K562 (cell line): ENCODE results near the gene TRANK1. TPM values are rescaled to one million over a fixed set of nuclear protein-coding genes. Genes with fewer than 3 reads are reported as not detected.
A peak's percentile ranks its signal among the peaks of the same experiment; 100 is the strongest.

Experiments
- BRF1 ChIP-seq: IDR thresholded peaks from 3 replicates; pipeline ENCODE4 v1.6.1; 2011; ENCODE audit warnings: borderline replicate concordance, mild to moderate bottlenecking; ENCODE audit not compliant: insufficient read length; ENCODE audit errors: extremely low read depth
- CAMTA2 ChIP-seq: fragments of 250-450 bp; sonication (Bioruptor Pico); conservative IDR thresholded peaks from 2 replicates; pipeline ENCODE4 v1.5.1; 2022
- CBFA2T3 ChIP-seq: fragments of 450-650 bp; IDR thresholded peaks from 2 replicates; pipeline ENCODE4 v1.6.1; 2017
- CEBPG ChIP-seq, 3 experiments: fragments of 200-800 bp in 1 of 3; sonication (Bioruptor generic) in 1 of 3; sonication (generic) in 1 of 3; formaldehyde crosslinking in 1 of 3; IDR thresholded peaks in 2 of 3; conservative IDR thresholded peaks in 1 of 3; 2 replicates each; pipeline versions ENCODE4 v1.6.1 to v1.8.0; 2016 to 2022; ENCODE audit warnings: missing compliant biosample characterization in 2 of 3, missing genetic modification characterization in 2 of 3, mild to moderate bottlenecking in 1 of 3, missing genetic modification reagents in 1 of 3
- CHD1 ChIP-seq: fragments of 200-600 bp; sonication (generic); IDR thresholded peaks from one replicate; pipeline ENCODE4 v1.6.1; 2012; ENCODE audit warnings: mild to moderate bottlenecking, moderate library complexity, low read length, inconsistent platforms
- CREBBP ChIP-seq: IDR thresholded peaks from one replicate; pipeline ENCODE4 v1.6.1; 2012; ENCODE audit warnings: low read depth, mild to moderate bottlenecking, control low read depth, inconsistent platforms, low read length
- CXXC5 ChIP-seq: fragments of 250-450 bp; sonication (Bioruptor Pico); IDR thresholded peaks from 2 replicates; pipeline ENCODE4 v1.8.0; 2022; ENCODE audit warnings: inconsistent platforms, mild to moderate bottlenecking, moderate library complexity
- DPF2 ChIP-seq: fragments of 450-650 bp; IDR thresholded peaks from 2 replicates; pipeline ENCODE4 v1.6.1; 2016
- FOXM1 ChIP-seq, 2 experiments: fragments of 450-650 bp in 1 of 2; sonication (generic) in 1 of 2; formaldehyde crosslinking in 1 of 2; IDR thresholded peaks; 2 replicates each; pipeline versions ENCODE4 v1.6.1 to v1.9.0; 2017 to 2022; ENCODE audit warnings: low read depth in 2 of 2, mild to moderate bottlenecking in 2 of 2, missing genetic modification reagents in 1 of 2, moderate library complexity in 1 of 2
- HDAC3 ChIP-seq: fragments of 450-650 bp; IDR thresholded peaks from 2 replicates; pipeline ENCODE4 v1.6.1; 2018; ENCODE audit warnings: borderline replicate concordance, mild to moderate bottlenecking, moderate library complexity; ENCODE audit not compliant: partially characterized antibody
- KLF10 ChIP-seq: fragments of 250-450 bp; sonication (Bioruptor Pico); IDR thresholded peaks from 2 replicates; pipeline ENCODE4 v1.6.1; 2021; ENCODE audit warnings: matching md5 sums
- L3MBTL2 ChIP-seq: fragments of 450-650 bp; IDR thresholded peaks from 2 replicates; pipeline ENCODE4 v1.6.1; 2016; ENCODE audit warnings: mild to moderate bottlenecking, moderate library complexity
- MEF2D ChIP-seq: conservative IDR thresholded peaks from 2 replicates; pipeline ENCODE4 v1.6.1; 2016; ENCODE audit warnings: low read depth, missing genetic modification characterization, missing compliant biosample characterization
- PHB2 ChIP-seq: fragments of 450-650 bp; IDR thresholded peaks from 2 replicates; pipeline ENCODE4 v1.6.1; 2017; ENCODE audit warnings: low read depth
- PRMT5 ChIP-seq: sonication (generic); formaldehyde crosslinking; IDR thresholded peaks from 2 replicates; pipeline ENCODE4 v1.5.0; 2020; ENCODE audit warnings: missing genetic modification reagents
- SIX5 ChIP-seq, 2 experiments: IDR thresholded peaks; 2 replicates each; pipeline ENCODE4 v1.6.1; 2011; ENCODE audit warnings: low read length in 2 of 2, borderline replicate concordance in 1 of 2, low read depth in 1 of 2, mild to moderate bottlenecking in 1 of 2, moderate library complexity in 1 of 2; ENCODE audit not compliant: insufficient read depth in 1 of 2
- TCF7 ChIP-seq: sonication (generic); IDR thresholded peaks from 2 replicates; pipeline ENCODE4 v1.6.1; 2016; ENCODE audit warnings: antibody characterized with exemption, borderline replicate concordance
- ZBTB17 ChIP-seq: fragments of 450-650 bp; formaldehyde crosslinking; IDR thresholded peaks from 2 replicates; pipeline ENCODE4 v1.4.0; 2020; ENCODE audit warnings: mild to moderate bottlenecking
- ZNF140 ChIP-seq: fragments of 250-450 bp; sonication (Bioruptor Pico); IDR thresholded peaks from 2 replicates; pipeline ENCODE4 v1.8.0; 2021; ENCODE audit warnings: moderate library complexity, mild to moderate bottlenecking, inconsistent platforms
- ZNF347 ChIP-seq: fragments of 450-650 bp; formaldehyde crosslinking; IDR thresholded peaks from 2 replicates; pipeline ENCODE4 v1.4.0; 2020; ENCODE audit warnings: low read depth, mild to moderate bottlenecking, moderate library complexity
- polyA plus RNA-seq, 8 experiments: library from polyadenylated mRNA; depleted of rRNA in 4 of 8; stranded (reverse) in 5 of 8; unstranded in 3 of 8; fragments of >200 nt; fragmentation: Nextera tagmentation in 2 of 8; fragmentation: Illumina TruSeq in 1 of 8; extraction: Ambion mirVana in 2 of 8; extraction: Trizol in 1 of 8; gene quantifications; 2 replicates each; pipeline versions ENCODE4 v1.2.1 to v1.2.3, GENCODE V29; 2011 to 2014; ENCODE audit warnings: inconsistent platforms in 1 of 8, missing spikeins in 1 of 8
- total RNA-seq, 7 experiments: library from RNA; depleted of rRNA in 6 of 7; stranded (reverse); fragments of >200 nt in 6 of 7; fragmentation: Illumina TruSeq in 2 of 7; extraction: Trizol in 2 of 7; gene quantifications; 2 replicates each; pipeline versions ENCODE4 v1.2.1 to v1.2.3, GENCODE V29; 2011 to 2021; ENCODE audit warnings: low replicate concordance in 1 of 7
- TF ChIP-seq, protein P1 (sequence below), 2 experiments: fragments of 450-650 bp in 1 of 2; sonication (generic) in 1 of 2; formaldehyde crosslinking in 1 of 2; IDR thresholded peaks in 1 of 2; conservative IDR thresholded peaks in 1 of 2; 2 replicates each; pipeline versions ENCODE4 v1.6.1 to v1.8.1; 2016 to 2023; ENCODE audit warnings: mild to moderate bottlenecking in 2 of 2, moderate library complexity in 2 of 2, inconsistent platforms in 1 of 2, missing genetic modification reagents in 1 of 2
- TF ChIP-seq, protein P2 (sequence below): fragments of 250-450 bp; sonication (Bioruptor Pico); IDR thresholded peaks from 2 replicates; pipeline ENCODE4 v1.4.0; 2020; ENCODE audit warnings: borderline replicate concordance
- TF ChIP-seq, protein P3 (sequence below): fragments of 450-650 bp; formaldehyde crosslinking; IDR thresholded peaks from 2 replicates; pipeline ENCODE4 v1.4.0; 2022; ENCODE audit warnings: missing genetic modification characterization

The TRANK1 gene
- total and polyA plus RNA-seq, 9 of the 15 experiments (the other 6 are each of a cell fraction or from before 2014, with no cell fraction given), result 0.41 to 5.3 (median 2.1) TPM

DNA sequence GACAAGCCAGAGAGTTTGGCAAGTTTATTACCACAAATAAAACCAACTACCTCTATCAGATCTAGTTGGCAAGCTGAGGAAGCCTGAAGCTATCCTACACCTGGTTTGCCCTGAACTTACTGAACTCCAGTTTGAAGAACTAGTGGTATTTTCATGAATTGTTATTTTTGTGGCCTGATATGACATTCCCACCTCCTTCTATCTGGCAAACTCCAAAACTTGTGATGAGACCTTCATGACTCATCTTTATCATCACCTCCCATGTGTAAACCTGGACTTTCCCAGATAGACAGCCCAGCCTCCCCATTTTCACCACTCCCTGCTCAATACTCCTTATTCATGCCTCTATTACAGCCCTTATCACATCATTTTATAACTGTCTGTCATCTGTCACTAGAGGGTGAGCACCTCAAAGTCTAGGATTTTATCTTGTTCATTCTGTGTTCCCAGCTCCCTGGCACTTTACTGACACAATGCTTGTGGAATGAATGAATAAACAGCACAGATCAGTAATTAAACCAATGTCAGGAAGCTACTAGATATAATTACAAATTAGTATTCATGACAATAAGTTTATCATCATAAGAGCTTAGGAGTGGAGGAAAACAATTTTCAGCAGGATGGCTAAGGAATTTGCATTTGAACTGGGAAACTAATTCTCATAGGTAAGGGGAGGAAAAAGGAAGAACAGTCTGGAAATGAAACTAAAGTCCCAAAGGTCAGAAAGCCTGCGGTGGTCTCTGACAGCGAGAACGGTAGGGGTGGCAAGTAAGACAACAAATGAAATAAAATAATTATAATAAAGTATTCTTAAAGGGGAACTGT lies 13.2 kb upstream of the TRANK1 start (continued):
- TF ChIP-seq MEF2D (tag) (no peak; the same call in 1 of the 2 replicates), CREBBP (no peak), CEBPG (CRISPR knock-in tag; IDR thresholded peaks at IDR 0.05) (no peak), CEBPG (tag; conservative IDR thresholded peaks at IDR 0.05 in 1 of 2, IDR thresholded peaks at IDR 0.05 in 1 of 2) (0 out of 4 replicates have a peak, but pooled peaks of 1 of the 2 experiments have one; percentile 11), DPF2 (peak; percentile 100), PRMT5 (no peak), CAMTA2 (CRISPR knock-in tag) (no peak), L3MBTL2 (no peak; the same call in 1 of the 2 replicates), BRF1 (no peak), PHB2 (peak; percentile 90), ZNF140 (CRISPR knock-in tag) (no peak), CXXC5 (CRISPR knock-in tag) (peak; percentile 19; the same call in 1 of the 2 replicates), SIX5 (IDR thresholded peaks at IDR 0.05; ENCODE audit: borderline replicate concordance in 1 of 2, insufficient read depth in 1 of 2, low read depth in 1 of 2, low read length in 2 of 2) (no peak), KLF10 (CRISPR knock-in tag) (no peak), ZBTB17 (CRISPR knock-in tag) (0 out of 2 replicates have a peak, but pooled peaks have one; percentile 54), HDAC3 (peak; percentile 96), TCF7 (no peak), CHD1 (no peak), CBFA2T3 (peak; percentile 100), FOXM1 (IDR thresholded peaks at IDR 0.05; ENCODE audit: low read depth) (peak; percentile 92), FOXM1 (CRISPR knock-in tag; IDR thresholded peaks at IDR 0.05; ENCODE audit: low read depth) (no peak), ZNF347 (CRISPR knock-in tag) (no peak)
- TF ChIP-seq, protein P1, sequence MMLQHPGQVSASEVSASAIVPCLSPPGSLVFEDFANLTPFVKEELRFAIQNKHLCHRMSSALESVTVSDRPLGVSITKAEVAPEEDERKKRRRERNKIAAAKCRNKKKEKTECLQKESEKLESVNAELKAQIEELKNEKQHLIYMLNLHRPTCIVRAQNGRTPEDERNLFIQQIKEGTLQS (IDR thresholded peaks at IDR 0.05), result peak; percentile 99
- TF ChIP-seq, protein P1 (CRISPR knock-in tag; conservative IDR thresholded peaks at IDR 0.05), result peak; percentile 95; the same call in 1 of the 2 replicates
- TF ChIP-seq, protein P2, sequence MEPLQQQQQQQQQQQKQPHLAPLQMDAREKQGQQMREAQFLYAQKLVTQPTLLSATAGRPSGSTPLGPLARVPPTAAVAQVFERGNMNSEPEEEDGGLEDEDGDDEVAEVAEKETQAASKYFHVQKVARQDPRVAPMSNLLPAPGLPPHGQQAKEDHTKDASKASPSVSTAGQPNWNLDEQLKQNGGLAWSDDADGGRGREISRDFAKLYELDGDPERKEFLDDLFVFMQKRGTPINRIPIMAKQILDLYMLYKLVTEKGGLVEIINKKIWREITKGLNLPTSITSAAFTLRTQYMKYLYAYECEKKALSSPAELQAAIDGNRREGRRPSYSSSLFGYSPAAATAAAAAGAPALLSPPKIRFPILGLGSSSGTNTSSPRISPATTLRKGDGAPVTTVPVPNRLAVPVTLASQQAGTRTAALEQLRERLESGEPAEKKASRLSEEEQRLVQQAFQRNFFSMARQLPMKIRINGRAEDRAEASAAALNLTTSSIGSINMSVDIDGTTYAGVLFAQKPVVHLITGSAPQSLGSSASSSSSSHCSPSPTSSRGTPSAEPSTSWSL (CRISPR knock-in tag), result 0 out of 2 replicates have a peak, but pooled peaks have one; percentile 38
- TF ChIP-seq, protein P3, sequence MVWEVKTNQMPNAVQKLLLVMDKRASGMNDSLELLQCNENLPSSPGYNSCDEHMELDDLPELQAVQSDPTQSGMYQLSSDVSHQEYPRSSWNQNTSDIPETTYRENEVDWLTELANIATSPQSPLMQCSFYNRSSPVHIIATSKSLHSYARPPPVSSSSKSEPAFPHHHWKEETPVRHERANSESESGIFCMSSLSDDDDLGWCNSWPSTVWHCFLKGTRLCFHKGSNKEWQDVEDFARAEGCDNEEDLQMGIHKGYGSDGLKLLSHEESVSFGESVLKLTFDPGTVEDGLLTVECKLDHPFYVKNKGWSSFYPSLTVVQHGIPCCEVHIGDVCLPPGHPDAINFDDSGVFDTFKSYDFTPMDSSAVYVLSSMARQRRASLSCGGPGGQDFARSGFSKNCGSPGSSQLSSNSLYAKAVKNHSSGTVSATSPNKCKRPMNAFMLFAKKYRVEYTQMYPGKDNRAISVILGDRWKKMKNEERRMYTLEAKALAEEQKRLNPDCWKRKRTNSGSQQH (CRISPR knock-in tag), result 0 out of 2 replicates have a peak, but pooled peaks have one; percentile 59
